GM12878 (cell line): ENCODE measurements around the gene PHLDB1. TPM values are rescaled to one million over a fixed set of nuclear protein-coding genes. Genes with fewer than 3 reads are reported as not detected.

Experiments used
- ATAC-seq: fragments of 200-7000 bp; cut with Tn5 transposase; 3 replicates; pipeline ENCODE4 v1.9.1; 2020; ENCODE audit warnings: mild to moderate bottlenecking, moderate library complexity
- BruUV-seq: library from RNA; stranded (reverse); fragments of 400-500 nt; replicated peaks from 2 replicates; lab custom pipeline; 2021; lab: Mats Ljungman, UMichigan
- CTCF ChIA-PET: fragments of 300-600 bp; sonication (Branson Sonifier 250); formaldehyde crosslinking; extraction: SDS; loops from one replicate; lab custom pipeline; 2021; ENCODE audit warnings: inconsistent platforms; lab: Yijun Ruan, JAX
- POLR2A ChIA-PET: fragments of 350-600 bp; formaldehyde crosslinking; extraction: SDS; loops from one replicate; lab custom pipeline; 2021; ENCODE audit warnings: inconsistent platforms; lab: Charles Lee
- RAD21 ChIA-PET: fragments of 300-600 bp; sonication (Branson Sonifier 250); formaldehyde crosslinking; loops from one replicate; lab custom pipeline; 2023; ENCODE audit warnings: antibody characterized with exemption; ENCODE audit not compliant: unreplicated experiment; lab: Charles Lee
- SMC1A ChIA-PET: fragments of 300-600 bp; sonication (Branson Sonifier 250); formaldehyde crosslinking; loops from one replicate; lab custom pipeline; 2023; ENCODE audit not compliant: unreplicated experiment, uncharacterized antibody; lab: Charles Lee
- DNase-seq: peaks from one replicate; pipeline ENCODE4 v3.0.0-alpha.2; 2011; ENCODE audit warnings: low read depth, low spot score
- FAIRE-seq: peaks from 3 replicates; lab custom pipeline; 2011; peaks lifted over from hg19 to GRCh38; lab: Jason Lieb, UNC
- H2AFZ ChIP-seq: 2 replicates; pipeline ENCODE4 v1.6.0; 2011; ENCODE audit warnings: low read depth, low read length, control low read depth; ENCODE audit not compliant: control insufficient read depth
- H3K27ac ChIP-seq: 2 replicates; pipeline ENCODE4 v1.5.1; 2011; ENCODE audit warnings: control low read depth; ENCODE audit not compliant: control insufficient read depth, insufficient read depth
- H3K27me3 ChIP-seq, 2 experiments: replicated peaks in 1 of 2; 2 replicates each; pipeline versions ENCODE4 v1.6.0 to v1.6.1; 2011; ENCODE audit warnings: low read length in 1 of 2; ENCODE audit not compliant: control insufficient read depth in 2 of 2, insufficient read depth in 2 of 2
- H3K36me3 ChIP-seq, 2 experiments: 2 replicates each; pipeline ENCODE4 v1.5.1; 2011; ENCODE audit warnings: low read length in 1 of 2; ENCODE audit not compliant: control insufficient read depth in 2 of 2, insufficient read depth in 2 of 2
- H3K4me1 ChIP-seq: 2 replicates; pipeline ENCODE4 v1.6.1; 2011; ENCODE audit warnings: mild to moderate bottlenecking, low read length, moderate library complexity, mixed read lengths; ENCODE audit not compliant: control insufficient read depth, insufficient read depth
- H3K4me2 ChIP-seq: 2 replicates; pipeline ENCODE4 v1.6.0; 2011; ENCODE audit warnings: control low read depth; ENCODE audit not compliant: control insufficient read depth, insufficient read depth
- H3K4me3 ChIP-seq: fragments of 200-600 bp; sonication (generic); 2 replicates; pipeline ENCODE4 v1.5.1; 2016
- H3K79me2 ChIP-seq: 2 replicates; pipeline ENCODE4 v1.6.0; 2011; ENCODE audit warnings: low read length; ENCODE audit not compliant: control insufficient read depth, insufficient read depth
- H3K9ac ChIP-seq: 2 replicates; pipeline ENCODE4 v1.8.0; 2011; ENCODE audit warnings: low read length, control low read depth, mixed read lengths; ENCODE audit not compliant: control insufficient read depth, insufficient read depth
- H3K9me3 ChIP-seq: replicated peaks from 3 replicates; pipeline ENCODE4 v1.5.1; 2011; ENCODE audit warnings: mild to moderate bottlenecking, low read length; ENCODE audit not compliant: control insufficient read depth, insufficient read depth
- H4K20me1 ChIP-seq: 2 replicates; pipeline ENCODE4 v1.6.0; 2011; ENCODE audit not compliant: control insufficient read depth, insufficient read depth
- IRF4 ChIP-seq: IDR thresholded peaks from 2 replicates; pipeline ENCODE4 v1.6.1; 2011; ENCODE audit warnings: low read depth, low read length
- WGBS: methylation state at CpG from one replicate; pipeline ENCODE4 v1.1.6; 2016; ENCODE audit warnings: low lambda C conversion rate; ENCODE audit not compliant: insufficient replicate concordance, insufficient coverage; ENCODE audit errors: missing lambda C conversion rate; 5-methylcytosine and 5-hydroxymethylcytosine counted together
- in situ Hi-C: fragments of 300-500 bp; cut with MboI; formaldehyde crosslinking; loops from 9 replicates; pipeline ENCODE4 v1.14.3; 2018; ENCODE audit warnings: mixed read lengths
- intact Hi-C: fragments of 100-400 bp; cut with micrococcal nuclease; formaldehyde crosslinking; loops from one replicate; pipeline ENCODE4 v1.14.2; 2022; ENCODE audit not compliant: unreplicated experiment
- polyA plus RNA-seq, 11 experiments: library from polyadenylated mRNA; depleted of rRNA in 4 of 11; unstranded in 6 of 11; stranded (reverse) in 5 of 11; fragments of >200 nt; fragmentation: Nextera tagmentation in 4 of 11; fragmentation: Illumina TruSeq in 1 of 11; extraction: Ambion mirVana in 4 of 11; extraction: Trizol in 1 of 11; gene quantifications; 1 replicate in 1 of 11; 2 replicates in 10 of 11; pipeline versions ENCODE4 v1.2.1 to v1.2.3, GENCODE V29; 2011 to 2016; ENCODE audit warnings: inconsistent platforms in 2 of 11, missing spikeins in 2 of 11, low read depth in 1 of 11
- total RNA-seq, 4 experiments: library from RNA; depleted of rRNA in 3 of 4; stranded (reverse); fragments of >200 nt in 3 of 4; fragmentation: Illumina TruSeq in 1 of 4; extraction: Trizol in 1 of 4; gene quantifications; 2 replicates each; pipeline versions ENCODE4 v1.2.1 to v1.2.3, GENCODE V29; 2013 to 2021
- TF ChIP-seq, protein P1 (sequence below): IDR thresholded peaks from 2 replicates; pipeline ENCODE4 v1.6.1; 2012; ENCODE audit warnings: mild to moderate bottlenecking, low read depth, low read length

Gene PHLDB1
- total and polyA plus RNA-seq, 10 of the 15 experiments (the other 5 are each of a cell fraction or from before 2014, with no cell fraction given), result 0.03 to 0.26 (median 0.18) TPM; not detected in 4

DNA sequence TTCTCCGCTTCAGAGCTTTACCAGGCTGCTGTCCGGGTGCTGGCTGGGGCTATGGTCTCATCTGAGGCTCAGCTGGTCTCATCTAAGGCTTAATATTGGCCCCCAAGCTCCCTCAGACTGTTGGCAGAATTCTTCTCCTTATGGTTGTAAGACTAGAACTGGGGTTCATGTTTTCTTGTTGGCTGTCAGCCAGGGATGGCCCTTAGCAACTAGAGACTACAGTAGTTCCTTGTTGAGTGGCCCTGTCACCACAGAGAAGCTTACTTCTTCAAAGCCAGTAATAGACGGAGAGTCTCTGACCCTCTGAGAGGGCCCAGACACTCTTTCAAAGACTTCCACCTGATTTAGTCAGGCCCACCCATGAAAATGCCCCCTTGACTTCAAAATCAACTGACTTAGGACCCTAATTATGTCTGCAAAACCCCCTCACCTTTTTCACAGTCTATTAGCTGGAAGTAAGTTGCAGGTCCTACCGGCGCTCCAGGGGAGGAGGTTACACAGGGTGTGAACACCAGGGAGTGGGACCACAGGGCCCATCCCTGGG is 96.2 kb downstream of the PHLDB1 start:
- CTCF ChIA-PET, result interaction anchor here (0.7 to 1.2 kb wide), 2 partner anchors 14 to 89 kb away, joined by 3 to 4 read pairs; no protein-coding TSS in a partner anchor
- no peak for FAIRE-seq
- TF ChIP-seq, protein P1, sequence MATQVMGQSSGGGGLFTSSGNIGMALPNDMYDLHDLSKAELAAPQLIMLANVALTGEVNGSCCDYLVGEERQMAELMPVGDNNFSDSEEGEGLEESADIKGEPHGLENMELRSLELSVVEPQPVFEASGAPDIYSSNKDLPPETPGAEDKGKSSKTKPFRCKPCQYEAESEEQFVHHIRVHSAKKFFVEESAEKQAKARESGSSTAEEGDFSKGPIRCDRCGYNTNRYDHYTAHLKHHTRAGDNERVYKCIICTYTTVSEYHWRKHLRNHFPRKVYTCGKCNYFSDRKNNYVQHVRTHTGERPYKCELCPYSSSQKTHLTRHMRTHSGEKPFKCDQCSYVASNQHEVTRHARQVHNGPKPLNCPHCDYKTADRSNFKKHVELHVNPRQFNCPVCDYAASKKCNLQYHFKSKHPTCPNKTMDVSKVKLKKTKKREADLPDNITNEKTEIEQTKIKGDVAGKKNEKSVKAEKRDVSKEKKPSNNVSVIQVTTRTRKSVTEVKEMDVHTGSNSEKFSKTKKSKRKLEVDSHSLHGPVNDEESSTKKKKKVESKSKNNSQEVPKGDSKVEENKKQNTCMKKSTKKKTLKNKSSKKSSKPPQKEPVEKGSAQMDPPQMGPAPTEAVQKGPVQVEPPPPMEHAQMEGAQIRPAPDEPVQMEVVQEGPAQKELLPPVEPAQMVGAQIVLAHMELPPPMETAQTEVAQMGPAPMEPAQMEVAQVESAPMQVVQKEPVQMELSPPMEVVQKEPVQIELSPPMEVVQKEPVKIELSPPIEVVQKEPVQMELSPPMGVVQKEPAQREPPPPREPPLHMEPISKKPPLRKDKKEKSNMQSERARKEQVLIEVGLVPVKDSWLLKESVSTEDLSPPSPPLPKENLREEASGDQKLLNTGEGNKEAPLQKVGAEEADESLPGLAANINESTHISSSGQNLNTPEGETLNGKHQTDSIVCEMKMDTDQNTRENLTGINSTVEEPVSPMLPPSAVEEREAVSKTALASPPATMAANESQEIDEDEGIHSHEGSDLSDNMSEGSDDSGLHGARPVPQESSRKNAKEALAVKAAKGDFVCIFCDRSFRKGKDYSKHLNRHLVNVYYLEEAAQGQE, result peak; percentile 51; the same call in 1 of the 2 replicates
- TF ChIP-seq IRF4, result no peak
- TF ChIP-seq, all 136 proteins: peak for 1
- ATAC-seq (peak; percentile 64), DNase-seq (no peak)
- Histone ChIP-seq H3K79me2 (no peaks in the 10 kb centered on the region), H3K9me3 (peaks cover 4% of the 10 kb centered on the region; the same call in 1 of the 3 replicates), H3K4me3 (no peak overlapping the region), H3K4me1 (peaks cover 21% of the 10 kb centered on the region), H3K4me2 (no peak overlapping the region), H3K36me3 (no peaks in the 10 kb centered on the region), H3K27me3 (no peaks in the 10 kb centered on the region), H3K9ac (no peak overlapping the region), H4K20me1 (no peaks in the 10 kb centered on the region), H3K27ac (no peak overlapping the region), H2AFZ (no peak overlapping the region)
- intact Hi-C loops (no loop called here), in situ Hi-C loops (no loop called here)
- no TSS peak for BruUV-seq
- ChIA-PET SMC1A (interaction anchor here (1.2 kb wide), 1 partner anchor 8 kb away, joined by 3 read pairs; no protein-coding TSS in a partner anchor), RAD21 (no interaction called here), POLR2A (interaction anchor here (0.6 kb wide), 1 partner anchor 247 kb away, joined by 6 read pairs; no protein-coding TSS in a partner anchor)
- 65% methylated on average over 5 of the region's 5 CpGs for WGBS
